DMS 273 (cell line): Measurements from ENCODE around the gene SPEG.
"Not testable (repeated sequence)": the region's sequence is repeated elsewhere in the genome, so short reads cannot be mapped to it uniquely, and the experiment has no call there.

Experiments used
- DNase-seq: peaks from one replicate; lab custom pipeline; 2025; ENCODE audit not compliant: unreplicated experiment; lab: John Stamatoyannopoulos, UW

Gene SPEG

GRCh38 chr2:219434718-219435525, at the start of gene SPEG:
Gene SPEG (plus strand): TSS chr2:219434843. CDS start chr2:219434978, 135 bp downstream.
- DNase-seq = no peak

- DNase-seq = no peak
These were observed 49.8 kb upstream of the SPEG start for GRCh38 chr2:219384859-219385258.

- DNase-seq = no peak
These were observed 48.6 kb upstream of the SPEG start for GRCh38 chr2:219385958-219386520.

- peak; percentile 46 for DNase-seq
These were observed 47.9 kb upstream of the SPEG start for GRCh38 chr2:219386532-219387280.

GRCh38 chr2:219387306-219388120, 47.1 kb upstream of the SPEG start, which contains the start of gene DNPEP:
Gene DNPEP (minus strand): TSS chr2:219387912. CDS start chr2:219387794, 118 bp downstream.
- peak; percentile 97 for DNase-seq

GRCh38 chr2:219388121-219388906, 46.3 kb upstream of the SPEG start:
- DNase-seq = peak; percentile 98

GRCh38 chr2:219388907-219389156, 45.8 kb upstream of the SPEG start:
- DNase-seq = no peak

- DNase-seq = no peak
These were observed 41.9 kb upstream of the SPEG start for GRCh38 chr2:219392754-219393153.

- DNase-seq = not testable (repeated sequence)
These were observed 39.6 kb upstream of the SPEG start for GRCh38 chr2:219395056-219395455.

- DNase-seq = no peak
These were observed 39.0 kb upstream of the SPEG start for GRCh38 chr2:219395609-219396008.

- no peak for DNase-seq
These were observed 37.7 kb upstream of the SPEG start for GRCh38 chr2:219396863-219397457.

- peak; percentile 49 for DNase-seq
These were observed 35.8 kb upstream of the SPEG start for GRCh38 chr2:219398721-219399363.

GRCh38 chr2:219399716-219400478, 34.7 kb upstream of the SPEG start:
- no peak for DNase-seq

GRCh38 chr2:219400562-219400961, 34.1 kb upstream of the SPEG start:
- no peak for DNase-seq

GRCh38 chr2:219401606-219402005, 33.0 kb upstream of the SPEG start:
- DNase-seq = no peak

GRCh38 chr2:219402665-219403515, 31.8 kb upstream of the SPEG start:
- DNase-seq = peak; percentile 91

- no peak for DNase-seq
These were observed 30.8 kb upstream of the SPEG start for GRCh38 chr2:219403861-219404260.
